ENCODE measurements around the gene CHPT1.

Gene CHPT1

GRCh38 chr12:101761781-101762180 is 64.3 kb downstream of the CHPT1 start:
- no peak overlapping the region for H3K4me3 ChIP-seq (ENCODE audit: low read depth, low read length)
- TF ChIP-seq CTCF (IDR thresholded peaks at IDR 0.05; ENCODE audit: low read depth, low read length): no peak

- TF ChIP-seq CTCF (IDR thresholded peaks at IDR 0.05; ENCODE audit: low read depth, low read length): no peak
- no peak overlapping the region for H3K4me3 ChIP-seq (ENCODE audit: low read depth, low read length)
Measured at GRCh38 chr12:101763246-101763931, 65.9 kb downstream of the CHPT1 start.

GRCh38 chr12:101764051-101764792 is 66.8 kb downstream of the CHPT1 start:
- TF ChIP-seq CTCF (IDR thresholded peaks at IDR 0.05; ENCODE audit: low read depth, low read length): no peak
- no peak overlapping the region for H3K4me3 ChIP-seq (ENCODE audit: low read depth, low read length)

GRCh38 chr12:101767537-101767936 is 70.1 kb downstream of the CHPT1 start:
- H3K4me3 ChIP-seq (ENCODE audit: low read depth, low read length): no peak overlapping the region
- TF ChIP-seq CTCF (IDR thresholded peaks at IDR 0.05; ENCODE audit: low read depth, low read length): no peak

GRCh38 chr12:101768781-101769180 is 71.3 kb downstream of the CHPT1 start:
- no peak overlapping the region for H3K4me3 ChIP-seq (ENCODE audit: low read depth, low read length)
- no peak for TF ChIP-seq CTCF (IDR thresholded peaks at IDR 0.05; ENCODE audit: low read depth, low read length)

- no peak overlapping the region for H3K4me3 ChIP-seq (ENCODE audit: low read depth, low read length)
- no peak for TF ChIP-seq CTCF (IDR thresholded peaks at IDR 0.05; ENCODE audit: low read depth, low read length)
Measured at GRCh38 chr12:101769865-101770264, 72.4 kb downstream of the CHPT1 start.

All from WI38 (cell line).